Measurements from ENCODE around the gene TMEM213.

The TMEM213 gene

DNA sequence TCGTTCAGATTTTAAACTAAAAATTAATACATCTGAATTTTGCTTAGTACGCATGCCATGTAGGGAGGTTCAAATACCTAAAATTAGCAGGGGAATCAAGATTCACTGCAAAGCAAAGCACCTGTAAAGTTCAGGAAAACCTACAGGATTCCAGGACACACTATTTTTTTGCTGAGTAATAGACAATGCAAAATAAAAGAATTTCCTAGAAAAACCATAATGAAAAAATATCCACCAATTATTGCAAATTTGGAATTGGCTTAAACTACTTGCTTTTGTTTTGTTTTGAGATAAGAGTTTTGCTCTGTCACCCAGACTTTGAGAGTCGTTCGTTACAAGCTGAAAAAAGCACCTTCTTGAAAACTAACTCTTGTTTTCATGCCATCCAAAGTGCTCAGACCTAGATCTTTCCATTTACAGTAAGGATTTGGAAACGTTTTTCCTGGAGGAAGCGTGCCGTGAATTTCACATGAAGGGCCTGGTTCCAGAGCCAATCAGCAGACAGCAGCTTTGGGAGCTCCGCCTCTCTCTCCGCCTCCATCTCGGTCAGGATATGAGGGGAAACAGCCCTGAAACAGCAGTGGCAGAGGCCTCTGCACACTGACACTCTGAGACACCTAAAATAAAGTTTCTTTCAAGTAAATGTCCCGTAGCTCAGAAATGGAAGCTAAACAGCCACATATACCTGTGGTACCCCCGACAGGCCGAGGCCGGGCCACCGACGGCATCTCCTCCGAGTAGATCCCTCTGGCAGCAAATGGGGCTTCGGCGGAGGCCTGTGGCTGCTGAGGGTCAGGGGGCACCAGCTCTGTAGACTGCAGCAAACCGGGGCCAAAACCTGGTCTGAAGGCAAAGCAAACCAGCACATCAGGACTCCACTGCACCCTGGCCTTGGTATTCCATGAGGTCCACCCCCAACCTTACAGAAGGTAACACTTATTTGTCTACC, 46.1 kb downstream of the TMEM213 start:
- DNase-seq = no peak

- no peak for DNase-seq
Measured at GRCh38 chr7:138845711-138846110, 47.9 kb downstream of the TMEM213 start.

- DNase-seq = no peak
Measured at GRCh38 chr7:138848056-138848980, 50.5 kb downstream of the TMEM213 start.

GRCh38 chr7:138849701-138850100, 51.9 kb downstream of the TMEM213 start:
- no peak for DNase-seq

DNA sequence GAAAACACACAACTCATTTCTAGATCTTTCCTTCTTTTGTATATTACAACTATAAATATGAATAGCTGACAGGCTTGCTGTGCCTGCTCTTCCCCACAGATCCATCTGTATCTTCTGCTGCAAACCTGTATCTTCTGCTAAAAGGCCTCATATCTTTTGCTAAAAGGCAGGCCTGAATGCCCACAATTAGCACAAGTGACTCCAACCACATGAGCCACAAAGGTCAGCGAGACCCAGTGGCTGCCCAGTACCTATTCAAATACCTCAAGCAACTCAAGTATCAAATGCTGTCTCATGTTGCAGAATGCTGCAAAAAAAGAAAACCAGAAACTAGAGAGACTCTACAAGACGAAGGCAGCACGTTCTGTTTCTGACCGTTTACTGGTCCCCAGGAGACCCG, 54.7 kb downstream of the TMEM213 start:
- no peak for DNase-seq

DNA sequence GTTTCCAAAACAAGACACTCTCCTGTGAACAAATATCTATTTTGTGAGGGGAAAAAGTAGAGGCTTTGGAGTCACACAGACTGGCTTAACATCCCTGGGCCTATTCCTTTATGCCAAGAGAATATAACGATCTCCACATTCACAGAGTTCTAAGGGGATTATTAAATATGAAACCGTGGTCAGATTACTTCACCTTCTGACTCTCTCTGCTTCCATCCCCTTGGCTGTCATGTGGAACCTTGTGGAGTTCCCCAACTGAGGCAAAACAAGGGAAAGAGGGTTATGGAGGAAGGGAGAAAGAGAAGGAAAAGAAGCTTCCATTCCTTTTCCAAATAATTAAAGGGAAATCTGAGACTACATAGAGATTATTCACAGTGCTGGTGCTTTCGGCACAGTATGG, 55.7 kb downstream of the TMEM213 start:
- no peak for DNase-seq

GRCh38 chr7:138854115-138854645, 56.4 kb downstream of the TMEM213 start:
- no peak for DNase-seq

- no peak for DNase-seq
Measured at GRCh38 chr7:138857728-138858127, 59.9 kb downstream of the TMEM213 start.

- no peak for DNase-seq
Measured at GRCh38 chr7:138861051-138861450, 63.3 kb downstream of the TMEM213 start.

- DNase-seq = no peak
Measured at GRCh38 chr7:138863931-138864330, 66.1 kb downstream of the TMEM213 start.

DNA sequence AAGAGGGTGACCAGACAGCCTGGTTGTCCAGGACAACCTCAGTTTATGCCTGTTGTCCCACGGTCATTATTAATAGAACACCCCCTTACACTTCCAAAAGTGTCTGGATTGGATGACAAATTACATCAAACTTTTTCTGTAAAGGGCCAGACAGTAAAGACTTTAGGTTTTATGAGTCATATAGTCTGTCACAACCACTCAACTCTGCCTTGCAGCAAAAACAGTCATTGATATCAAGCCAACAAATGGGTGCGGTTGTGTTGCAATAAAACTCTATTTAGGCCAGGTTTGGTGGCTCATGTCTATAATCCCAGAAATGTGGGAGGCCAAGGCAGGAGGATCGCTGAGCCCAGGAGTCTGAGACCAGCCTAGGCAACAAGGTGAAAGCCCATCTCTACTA, 66.9 kb downstream of the TMEM213 start:
- no peak for DNase-seq

- no peak for DNase-seq
Measured at GRCh38 chr7:138865843-138866242, 68.0 kb downstream of the TMEM213 start.

- DNase-seq = no peak
Measured at GRCh38 chr7:138866353-138866752, 68.6 kb downstream of the TMEM213 start.

DNA sequence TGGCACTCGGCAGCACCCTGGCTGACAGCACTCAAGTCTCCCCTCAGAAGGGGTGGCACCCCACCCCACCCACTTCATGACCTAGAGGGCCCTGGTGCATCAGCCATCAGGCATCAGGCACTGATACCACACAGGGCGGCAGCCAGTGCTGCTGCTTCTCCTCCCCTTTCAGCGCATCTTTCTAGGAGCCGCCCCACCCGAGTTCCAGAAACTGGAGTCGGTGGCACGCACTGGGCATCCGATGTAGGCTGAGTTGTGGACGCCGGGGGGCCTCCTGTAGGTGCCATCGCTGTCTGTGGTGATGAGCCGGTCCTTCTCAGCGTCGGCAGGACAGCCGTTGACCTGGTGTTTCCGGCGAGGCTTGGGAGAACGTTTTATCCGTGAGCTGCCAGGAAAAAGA, 70.0 kb downstream of the TMEM213 start:
- DNase-seq = no peak

DNA sequence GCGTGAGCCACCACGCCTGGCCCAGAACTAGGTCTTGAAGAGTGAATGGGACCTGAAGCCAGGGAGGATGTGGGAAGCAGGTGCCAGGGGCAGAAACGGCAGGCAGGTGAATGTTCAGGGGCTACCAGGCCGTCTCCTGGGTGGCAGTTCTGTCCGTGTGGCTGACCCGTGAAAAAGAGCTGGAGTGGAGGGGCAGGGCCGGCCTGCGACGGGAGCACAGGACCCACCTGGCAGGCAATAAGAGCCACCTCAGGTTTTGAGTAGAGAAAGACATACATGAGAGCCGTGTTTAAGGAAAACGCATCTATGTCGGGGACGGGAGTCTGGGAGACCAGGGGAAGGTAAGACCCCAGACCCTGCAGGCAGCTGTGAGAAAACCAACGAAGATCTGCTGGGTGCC, 70.9 kb downstream of the TMEM213 start:
- DNase-seq = no peak

GRCh38 chr7:138869353-138869752, 71.6 kb downstream of the TMEM213 start:
- DNase-seq = no peak

DNA sequence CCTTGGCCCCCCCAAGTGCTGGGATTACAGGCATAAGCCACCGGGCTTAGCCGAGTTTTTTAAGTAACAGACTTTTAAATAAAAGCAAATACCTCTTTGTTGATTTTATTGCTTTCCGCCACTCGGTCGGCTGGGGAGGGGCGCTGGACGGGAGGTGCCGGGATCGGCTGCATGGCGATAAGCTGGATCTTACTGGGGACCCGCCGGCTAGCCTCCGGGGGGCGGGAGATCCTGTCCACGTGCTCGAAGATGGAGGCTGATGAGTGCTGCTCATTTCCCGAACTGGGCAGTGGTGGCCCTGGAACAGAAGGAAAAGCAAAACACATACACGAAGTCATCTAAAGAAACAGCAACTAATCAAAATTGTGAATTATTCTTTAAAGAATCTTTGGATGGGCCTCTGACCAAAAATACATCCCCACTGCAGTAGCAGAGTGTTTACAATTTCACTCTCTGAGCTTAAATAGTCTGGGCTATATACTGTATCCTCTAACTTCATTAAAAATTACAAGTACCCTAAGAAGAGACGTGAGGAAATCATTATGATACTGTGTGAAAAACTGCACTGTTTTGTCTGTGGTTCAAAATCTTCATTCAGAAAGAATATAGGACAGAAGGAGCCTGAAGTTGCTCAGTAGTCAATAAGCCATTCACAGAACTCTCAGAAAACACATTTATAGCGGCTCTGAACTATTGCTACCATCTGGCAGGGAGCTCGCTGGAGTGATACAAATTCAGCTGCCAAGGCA, 73.4 kb downstream of the TMEM213 start:
- no peak for DNase-seq

DNA sequence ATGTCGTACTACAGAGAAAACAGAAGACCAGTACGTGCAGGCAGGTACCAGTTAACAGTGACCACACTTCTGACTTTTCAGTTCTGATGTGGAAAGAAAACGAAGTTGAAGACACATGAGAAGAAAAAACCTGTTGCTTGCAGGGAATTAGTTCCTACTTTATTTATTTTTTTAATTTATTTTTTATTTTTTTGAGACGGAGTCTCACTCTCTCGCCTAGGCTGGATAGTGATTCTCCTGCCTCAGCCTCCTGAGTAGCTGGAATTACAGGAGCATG, 74.0 kb downstream of the TMEM213 start:
- no peak for DNase-seq

DNA sequence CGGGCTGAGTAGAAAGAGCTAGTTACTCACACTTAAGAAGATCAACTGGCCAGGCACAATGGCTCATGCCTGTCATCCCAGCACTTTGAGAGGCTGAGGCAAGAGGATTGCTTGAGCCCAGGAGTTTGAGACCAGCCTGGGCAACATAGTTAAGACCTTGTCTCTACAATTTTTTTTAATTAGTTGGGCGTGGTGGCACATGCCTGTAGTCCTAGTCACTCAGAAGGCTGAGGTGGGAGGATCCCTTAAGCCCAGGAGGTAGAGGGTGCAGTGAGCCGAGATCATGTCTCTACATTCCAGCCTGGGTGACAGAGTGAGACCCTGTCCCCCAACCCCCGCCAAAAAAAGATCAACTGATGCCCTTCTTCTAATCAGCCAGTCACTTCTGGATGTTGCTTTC, 74.8 kb downstream of the TMEM213 start:
- no peak for DNase-seq

DNA sequence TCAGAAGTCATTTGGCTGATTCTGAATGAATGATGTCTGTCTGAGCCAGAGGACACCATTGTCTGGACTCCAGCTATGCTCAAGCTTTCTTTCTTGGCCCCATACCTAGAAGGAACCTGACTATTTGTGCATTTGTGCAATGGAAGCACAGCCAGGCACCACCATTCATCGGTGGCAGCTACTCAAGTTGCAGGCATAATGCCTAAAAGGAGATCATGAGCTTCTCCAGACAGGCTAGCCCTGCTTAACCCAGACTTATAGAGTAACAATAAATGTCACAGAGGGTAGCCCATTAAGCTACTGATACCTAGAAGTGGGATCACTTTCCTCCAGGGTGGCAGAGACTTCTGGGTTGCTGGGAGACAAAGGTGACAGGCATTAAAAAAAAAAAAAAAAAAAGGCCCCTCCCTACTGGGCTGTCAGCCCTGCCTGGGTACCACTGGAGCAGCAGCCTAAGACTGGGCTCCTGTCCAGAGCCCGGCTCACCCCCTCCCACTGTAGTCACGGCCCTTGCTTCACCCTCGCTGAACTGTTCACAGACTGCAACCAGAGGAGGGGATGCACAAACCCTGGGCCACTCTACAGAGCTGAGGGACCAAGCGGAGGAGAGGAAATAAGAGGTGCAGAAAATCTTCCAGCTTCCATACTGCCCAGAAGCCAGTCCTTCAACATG, 75.6 kb downstream of the TMEM213 start:
- no peak for DNase-seq

GRCh38 chr7:138875794-138876193, 78.0 kb downstream of the TMEM213 start:
- no peak for DNase-seq

DNA sequence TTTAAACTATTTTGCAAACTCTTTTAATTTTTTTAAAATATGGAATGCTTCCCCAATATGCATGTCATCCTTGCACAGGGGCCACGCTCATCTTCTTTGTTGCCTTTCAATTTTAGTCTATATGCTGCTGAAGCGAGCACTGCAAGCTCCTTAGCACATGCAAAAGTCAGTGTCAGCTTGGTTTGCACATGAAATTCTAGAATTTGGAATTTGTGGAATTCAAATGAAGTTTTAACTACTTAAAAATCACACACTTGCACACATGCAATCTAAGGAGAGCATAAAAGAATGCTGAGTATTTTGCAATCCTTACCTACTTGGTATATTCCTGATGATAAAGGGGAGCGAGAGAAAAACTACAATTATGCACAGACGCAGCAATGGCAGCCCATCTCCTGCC, 78.5 kb downstream of the TMEM213 start:
- no peak for DNase-seq
